ENCODE results near the gene CYP2A7.
"Not testable (repeated sequence)": the region's sequence is repeated elsewhere in the genome, so short reads cannot be mapped to it uniquely, and the experiment has no call there.

Gene CYP2A7

DNA sequence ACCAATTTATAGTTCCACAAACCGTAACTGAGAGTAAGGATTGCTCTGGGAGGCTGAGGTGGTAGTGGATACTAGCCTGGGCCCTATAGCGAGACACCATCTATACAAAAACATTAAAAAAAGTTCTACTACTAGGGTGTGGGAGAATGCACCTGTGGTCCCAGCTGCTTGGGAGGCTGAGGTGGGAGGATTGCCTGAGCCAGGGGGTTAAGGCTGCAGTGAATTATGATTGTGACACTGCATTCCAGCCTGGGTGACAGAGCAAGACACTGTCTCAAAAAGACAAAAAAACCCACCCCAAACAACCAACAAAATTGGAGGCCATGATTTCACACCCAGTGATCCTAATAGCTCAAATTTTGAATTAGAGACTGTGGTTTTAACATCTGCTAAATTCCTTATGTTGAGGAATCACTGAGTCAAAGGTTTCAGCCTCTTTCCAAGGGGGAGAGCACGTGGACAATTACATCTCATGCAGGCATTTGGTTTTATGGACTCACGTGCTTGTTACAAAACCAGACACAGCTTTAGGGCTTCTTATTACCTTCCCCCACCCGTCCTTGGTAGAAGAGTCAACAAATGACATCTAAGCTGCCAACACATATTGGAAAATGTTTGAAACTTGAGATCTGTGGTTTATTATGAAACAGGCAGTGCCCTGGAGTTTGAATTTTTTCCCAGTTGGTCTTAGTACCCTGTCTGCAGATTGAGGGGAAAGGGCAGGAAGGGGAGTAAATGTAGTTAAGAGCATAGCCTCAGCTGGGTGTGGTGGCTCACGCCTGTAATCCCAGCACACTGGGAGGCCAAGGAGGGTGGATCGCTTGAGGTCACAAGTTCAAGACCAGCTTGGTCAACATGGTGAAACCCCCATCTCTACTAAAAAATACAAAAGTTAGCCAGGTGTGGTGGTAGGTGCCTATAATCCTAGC is 50.3 kb downstream of the CYP2A7 start:
- TF ChIP-seq GABPA (IDR thresholded peaks at IDR 0.05; ENCODE audit: low read depth) (no peak), POLR2AphosphoS5 (IDR thresholded peaks at IDR 0.05; ENCODE audit: low read depth) (no peak), REST (IDR thresholded peaks at IDR 0.05; ENCODE audit: insufficient replicate concordance, low read depth) (no peak), SPI1 (IDR thresholded peaks at IDR 0.05; ENCODE audit: borderline replicate concordance, low read depth) (no peak), CTCF (IDR thresholded peaks at IDR 0.05; ENCODE audit: insufficient read depth, low read length) (no peak)
- Histone ChIP-seq H3K27me3 (ENCODE audit: insufficient read depth, poor library complexity, severe bottlenecking) (no peaks in the 10 kb centered on the region), H3K4me3 (replicated peaks; ENCODE audit: insufficient read depth, low read length) (no peak overlapping the region), H3K27ac (replicated peaks) (peak overlapping the region; percentile 67)
- peak in 1 of 2 experiments; percentile 87 for DNase-seq (ENCODE audit: low read depth in 1 of 2, low spot score in 1 of 2)

DNA sequence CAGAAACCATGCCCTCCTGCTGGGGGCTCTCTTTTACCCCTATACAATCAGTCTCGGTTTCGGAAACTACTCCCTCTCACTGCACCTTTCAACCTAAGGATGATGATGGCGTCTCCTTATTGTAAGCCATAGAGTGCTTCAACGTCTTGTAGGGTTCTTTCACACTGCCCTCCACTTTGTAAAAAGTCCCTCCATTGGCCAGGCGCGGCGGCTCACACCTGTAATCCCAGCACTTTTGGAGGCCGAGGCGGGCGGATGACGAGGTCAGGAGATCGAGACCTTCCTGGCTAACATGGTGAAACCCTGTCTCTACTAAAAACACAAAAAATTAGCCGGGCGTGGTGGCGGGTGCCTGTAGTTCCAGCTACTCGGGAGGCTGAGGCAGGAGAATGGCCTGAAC is 51.3 kb downstream of the CYP2A7 start:
- H3K27me3 ChIP-seq (ENCODE audit: insufficient read depth, poor library complexity, severe bottlenecking); DNase-seq (ENCODE audit: low read depth in 1 of 2, low spot score in 1 of 2); H3K4me3 ChIP-seq (replicated peaks; ENCODE audit: insufficient read depth, low read length): not testable (repeated sequence)
- peak overlapping the region; percentile 67 for H3K27ac ChIP-seq (replicated peaks)

DNA sequence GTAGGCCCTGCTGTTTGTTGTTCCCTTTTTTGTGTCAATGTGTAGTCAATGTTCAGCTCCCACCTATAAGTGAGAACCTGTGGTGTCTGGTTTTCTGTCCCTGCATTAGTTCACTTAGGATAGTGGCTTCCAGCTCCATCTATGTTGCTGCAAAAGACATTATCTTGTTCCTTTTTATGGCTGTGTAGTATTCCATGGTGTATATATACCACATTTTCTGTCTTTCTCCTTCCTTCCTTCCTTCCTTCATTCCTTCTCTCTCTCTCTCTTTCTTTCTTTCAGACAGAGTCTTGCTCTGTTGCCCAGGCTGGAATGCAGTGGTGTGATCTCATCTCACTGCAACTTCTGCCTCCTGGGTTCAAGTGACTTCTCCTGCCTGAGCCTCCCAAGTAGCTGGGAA is 52.8 kb downstream of the CYP2A7 start:
- DNase-seq (ENCODE audit: low read depth in 1 of 2, low spot score in 1 of 2) = no peak
- no peak overlapping the region for H3K27ac ChIP-seq (replicated peaks)
- no peaks in the 10 kb centered on the region for H3K27me3 ChIP-seq (ENCODE audit: insufficient read depth, poor library complexity, severe bottlenecking)
- TF ChIP-seq POLR2AphosphoS5 (IDR thresholded peaks at IDR 0.05; ENCODE audit: low read depth) (no peak), GABPA (IDR thresholded peaks at IDR 0.05; ENCODE audit: low read depth) (no peak), REST (IDR thresholded peaks at IDR 0.05; ENCODE audit: insufficient replicate concordance, low read depth) (no peak), CTCF (IDR thresholded peaks at IDR 0.05; ENCODE audit: insufficient read depth, low read length) (no peak), SPI1 (IDR thresholded peaks at IDR 0.05; ENCODE audit: borderline replicate concordance, low read depth) (no peak)
- no peak overlapping the region for H3K4me3 ChIP-seq (replicated peaks; ENCODE audit: insufficient read depth, low read length)

- no peak for TF ChIP-seq POLR2AphosphoS5 (IDR thresholded peaks at IDR 0.05; ENCODE audit: low read depth)
- 0 out of 2 replicates have a peak, but pooled peaks have one; percentile 36 for TF ChIP-seq SPI1 (IDR thresholded peaks at IDR 0.05; ENCODE audit: borderline replicate concordance, low read depth)
- no peak for TF ChIP-seq REST (IDR thresholded peaks at IDR 0.05; ENCODE audit: insufficient replicate concordance, low read depth)
- TF ChIP-seq GABPA (IDR thresholded peaks at IDR 0.05; ENCODE audit: low read depth) = no peak
- Histone ChIP-seq H3K27me3 (ENCODE audit: insufficient read depth, poor library complexity, severe bottlenecking) (no peaks in the 10 kb centered on the region), H3K4me3 (replicated peaks; ENCODE audit: insufficient read depth, low read length) (no peak overlapping the region), H3K27ac (replicated peaks) (peak overlapping the region; percentile 60)
- DNase-seq (ENCODE audit: low read depth in 1 of 2, low spot score in 1 of 2) = no peak
Observed at GRCh38 chr19:40827386-40828247, 54.4 kb downstream of the CYP2A7 start.

Measured in HL-60 (cell line).